HEK293T (cell line): ENCODE data around the gene UBE2QL1.

Source experiments
- ARNT ChIP-seq: fragments of 450-650 bp; IDR thresholded peaks from 2 replicates; pipeline ENCODE4 v1.6.1; 2017; ENCODE audit warnings: mild to moderate bottlenecking
- BHLHE40 ChIP-seq: fragments of 450-650 bp; IDR thresholded peaks from 2 replicates; pipeline ENCODE4 v1.6.1; 2016; ENCODE audit warnings: mild to moderate bottlenecking, moderate library complexity, borderline replicate concordance
- ELF4 ChIP-seq: fragments of 450-650 bp; IDR thresholded peaks from 2 replicates; pipeline ENCODE4 v1.6.1; 2017; ENCODE audit warnings: antibody characterized with exemption
- FOXA1 ChIP-seq: fragments of 450-650 bp; IDR thresholded peaks from 2 replicates; pipeline ENCODE4 v1.6.1; 2016; ENCODE audit warnings: mild to moderate bottlenecking
- FOXM1 ChIP-seq: fragments of 450-650 bp; IDR thresholded peaks from 2 replicates; pipeline ENCODE4 v1.6.1; 2017; ENCODE audit warnings: mild to moderate bottlenecking, borderline replicate concordance
- HDGF ChIP-seq: fragments of 450-650 bp; IDR thresholded peaks from 2 replicates; pipeline ENCODE4 v1.6.1; 2017; ENCODE audit warnings: antibody characterized with exemption, borderline replicate concordance
- L3MBTL2 ChIP-seq: fragments of 450-650 bp; conservative IDR thresholded peaks from 2 replicates; pipeline ENCODE4 v1.6.1; 2016; ENCODE audit warnings: mild to moderate bottlenecking
- NFRKB ChIP-seq: fragments of 450-650 bp; IDR thresholded peaks from 2 replicates; pipeline ENCODE4 v1.6.1; 2016; ENCODE audit warnings: mild to moderate bottlenecking, moderate library complexity
- SP1 ChIP-seq: fragments of 450-650 bp; IDR thresholded peaks from 2 replicates; pipeline ENCODE4 v1.6.1; 2017
- SUZ12 ChIP-seq: fragments of 450-650 bp; IDR thresholded peaks from 2 replicates; pipeline ENCODE4 v1.6.1; 2016; ENCODE audit warnings: mild to moderate bottlenecking

- TF ChIP-seq L3MBTL2 (no peak), FOXA1 (no peak), NFRKB (no peak), HDGF (no peak), ELF4 (no peak), FOXM1 (no peak), BHLHE40 (no peak), SP1 (no peak), SUZ12 (no peak), ARNT (no peak)
Observed at GRCh38 chr5:6427694-6428093, 21.0 kb upstream of the UBE2QL1 start.
